Hepatocyte (in vitro differentiated cells): ENCODE measurements around the gene NTSR1. TPM values are rescaled to one million over a fixed set of nuclear protein-coding genes. Genes with fewer than 3 reads are reported as not detected.

Source experiments
- DNase-seq: peaks from one replicate; pipeline ENCODE4 v3.0.0-alpha.2; 2016; ENCODE audit warnings: low spot score
- H2AFZ ChIP-seq: fragments of 200-600 bp; sonication (generic); 2 replicates; pipeline ENCODE4 v1.6.0; 2016; ENCODE audit warnings: antibody characterized with exemption, mild to moderate bottlenecking
- H3K27ac ChIP-seq: fragments of 200-600 bp; sonication (generic); 2 replicates; pipeline ENCODE4 v1.5.1; 2016; ENCODE audit warnings: mild to moderate bottlenecking
- H3K27me3 ChIP-seq: fragments of 200-600 bp; sonication (generic); 2 replicates; pipeline ENCODE4 v1.6.1; 2016
- H3K36me3 ChIP-seq: fragments of 200-600 bp; sonication (generic); replicated peaks from 2 replicates; pipeline ENCODE4 v1.5.1; 2016; ENCODE audit warnings: low read depth; ENCODE audit not compliant: insufficient read depth
- H3K4me1 ChIP-seq: fragments of 200-600 bp; sonication (generic); 2 replicates; pipeline ENCODE4 v1.5.1; 2016; ENCODE audit warnings: mild to moderate bottlenecking, moderate library complexity; ENCODE audit not compliant: insufficient read depth
- H3K4me2 ChIP-seq: fragments of 200-600 bp; sonication (generic); 2 replicates; pipeline ENCODE4 v1.6.0; 2016
- H3K4me3 ChIP-seq: fragments of 200-600 bp; sonication (generic); 2 replicates; pipeline ENCODE4 v1.5.1; 2016; ENCODE audit warnings: mild to moderate bottlenecking
- H3K79me2 ChIP-seq: fragments of 200-600 bp; sonication (generic); 2 replicates; pipeline ENCODE4 v1.6.0; 2017; ENCODE audit warnings: mild to moderate bottlenecking
- H3K9me2 ChIP-seq: fragments of 200-600 bp; sonication (generic); replicated peaks from 2 replicates; pipeline ENCODE4 v1.6.0; 2017; ENCODE audit warnings: mild to moderate bottlenecking; ENCODE audit not compliant: insufficient read depth
- H3K9me3 ChIP-seq: fragments of 200-600 bp; sonication (generic); 2 replicates; pipeline ENCODE4 v1.5.1; 2016; ENCODE audit warnings: low read depth, mild to moderate bottlenecking
- H4K20me1 ChIP-seq: fragments of 200-600 bp; sonication (generic); 2 replicates; pipeline ENCODE4 v1.6.0; 2016; ENCODE audit warnings: mild to moderate bottlenecking; ENCODE audit not compliant: insufficient read depth, poor library complexity, severe bottlenecking
- CTCF ChIP-seq: fragments of 200-600 bp; sonication (generic); IDR thresholded peaks from 2 replicates; pipeline ENCODE4 v1.5.1; 2016; ENCODE audit warnings: antibody characterized with exemption, mild to moderate bottlenecking; ENCODE audit not compliant: poor library complexity
- EZH2 ChIP-seq: fragments of 200-600 bp; sonication (generic); IDR thresholded peaks from 2 replicates; pipeline ENCODE4 v1.6.1; 2016; ENCODE audit warnings: antibody characterized with exemption, mild to moderate bottlenecking, borderline replicate concordance
- EZH2phosphoT487 ChIP-seq: fragments of 200-600 bp; sonication (generic); IDR thresholded peaks from one replicate; pipeline ENCODE4 v1.6.1; 2018; ENCODE audit warnings: antibody characterized with exemption, mild to moderate bottlenecking, low read depth, moderate library complexity; ENCODE audit not compliant: unreplicated experiment, severe bottlenecking
- WGBS: methylation state at CpG from one replicate; pipeline ENCODE4 v1.1.6; 2016; ENCODE audit warnings: low lambda C conversion rate; ENCODE audit errors: missing lambda C conversion rate; 5-methylcytosine and 5-hydroxymethylcytosine counted together
- polyA plus RNA-seq: library from polyadenylated mRNA; unstranded; fragments of >200 nt; fragmentation: Nextera tagmentation; extraction: Ambion mirVana; gene quantifications from 2 replicates; pipeline ENCODE4 v1.2.1, GENCODE V29; 2016
- total RNA-seq: library from RNA; depleted of rRNA; stranded (reverse); fragments of >200 nt; gene quantifications from 2 replicates; pipeline ENCODE4 v1.2.3, GENCODE V29; 2014

Gene NTSR1
- total and polyA plus RNA-seq, 2 experiments from 2014 or later = 0.37 TPM; not detected in 1

- Histone ChIP-seq H2AFZ (no peak overlapping the region), H3K27ac (no peak overlapping the region), H3K4me2 (no peak overlapping the region), H3K36me3 (no peaks in the 10 kb centered on the region), H3K9me2 (no peaks in the 10 kb centered on the region), H3K4me3 (no peak overlapping the region), H3K27me3 (no peaks in the 10 kb centered on the region), H3K4me1 (no peaks in the 10 kb centered on the region), H3K9me3 (no peaks in the 10 kb centered on the region), H3K79me2 (no peaks in the 10 kb centered on the region), H4K20me1 (no peaks in the 10 kb centered on the region)
- no peak for DNase-seq
- TF ChIP-seq CTCF = no peak
- TF ChIP-seq EZH2 = no peak
- no peak for TF ChIP-seq EZH2phosphoT487
- WGBS = 94% methylated on average over 13 of the region's 13 CpGs
Measured at GRCh38 chr20:62730481-62730880, 21.8 kb downstream of the NTSR1 start.

- H3K4me1 ChIP-seq = no peaks in the 10 kb centered on the region
- no peaks in the 10 kb centered on the region for H3K79me2 ChIP-seq
- no peaks in the 10 kb centered on the region for H3K9me3 ChIP-seq
- H3K4me2 ChIP-seq = no peak overlapping the region
- H3K9me2 ChIP-seq = no peaks in the 10 kb centered on the region
- 93% methylated on average over 13 of the region's 13 CpGs for WGBS
- no peaks in the 10 kb centered on the region for H4K20me1 ChIP-seq
- H3K36me3 ChIP-seq = no peaks in the 10 kb centered on the region
- TF ChIP-seq EZH2phosphoT487 = no peak
- no peak for TF ChIP-seq EZH2
- TF ChIP-seq CTCF = no peak
- no peaks in the 10 kb centered on the region for H3K27me3 ChIP-seq
- H3K27ac ChIP-seq = no peak overlapping the region
- H2AFZ ChIP-seq = no peak overlapping the region
- H3K4me3 ChIP-seq = no peak overlapping the region
- no peak for DNase-seq
Measured at GRCh38 chr20:62732031-62732760, 23.6 kb downstream of the NTSR1 start.

- Histone ChIP-seq H3K4me2 (no peak overlapping the region), H3K27ac (no peak overlapping the region), H2AFZ (no peak overlapping the region), H3K27me3 (no peaks in the 10 kb centered on the region), H3K9me2 (no peaks in the 10 kb centered on the region), H3K9me3 (no peaks in the 10 kb centered on the region), H3K79me2 (no peaks in the 10 kb centered on the region), H3K4me1 (no peaks in the 10 kb centered on the region), H3K36me3 (no peaks in the 10 kb centered on the region), H4K20me1 (no peaks in the 10 kb centered on the region), H3K4me3 (no peak overlapping the region)
- DNase-seq = no peak
- WGBS = 87% methylated on average over 27 of the region's 27 CpGs
- TF ChIP-seq EZH2phosphoT487 (no peak), EZH2 (no peak), CTCF (no peak)
Measured at GRCh38 chr20:62732842-62733525, 24.3 kb downstream of the NTSR1 start.
